ENCODE results near the gene POFUT2.

The POFUT2 gene

GRCh38 chr21:45332415-45332814, 44.7 kb upstream of the POFUT2 start:
- no peak for TF ChIP-seq TAF1 (IDR thresholded peaks at IDR 0.05; ENCODE audit: borderline replicate concordance, insufficient read depth, low read length)
- TF ChIP-seq SIN3A (IDR thresholded peaks at IDR 0.05; ENCODE audit: borderline replicate concordance, insufficient read depth, low read length), result no peak
- no peak for TF ChIP-seq REST (IDR thresholded peaks at IDR 0.05; ENCODE audit: insufficient read depth in 1 of 2, low read depth in 2 of 2, low read length in 2 of 2)
- TF ChIP-seq FOXP2 (optimal IDR thresholded peaks at IDR 0.05; ENCODE audit: borderline replicate concordance, extremely low read depth, extremely low read length, insufficient read depth), result no peak

GRCh38 chr21:45331531-45332147, 43.9 kb upstream of the POFUT2 start:
- TF ChIP-seq FOXP2 (optimal IDR thresholded peaks at IDR 0.05; ENCODE audit: borderline replicate concordance, extremely low read depth, extremely low read length, insufficient read depth), result no peak
- no peak for TF ChIP-seq SIN3A (IDR thresholded peaks at IDR 0.05; ENCODE audit: borderline replicate concordance, insufficient read depth, low read length)
- no peak for TF ChIP-seq POLR2AphosphoS5 (IDR thresholded peaks at IDR 0.05; ENCODE audit: low read depth, low read length)
- TF ChIP-seq REST (IDR thresholded peaks at IDR 0.05; ENCODE audit: insufficient read depth in 1 of 2, low read depth in 2 of 2, low read length in 2 of 2), result no peak

GRCh38 chr21:45330851-45331261, 43.2 kb upstream of the POFUT2 start:
- TF ChIP-seq SIN3A (IDR thresholded peaks at IDR 0.05; ENCODE audit: borderline replicate concordance, insufficient read depth, low read length), result no peak
- no peak for TF ChIP-seq POLR2AphosphoS5 (IDR thresholded peaks at IDR 0.05; ENCODE audit: low read depth, low read length)
- TF ChIP-seq REST (IDR thresholded peaks at IDR 0.05; ENCODE audit: insufficient read depth in 1 of 2, low read depth in 2 of 2, low read length in 2 of 2), result no peak
- no peak for TF ChIP-seq TAF1 (IDR thresholded peaks at IDR 0.05; ENCODE audit: borderline replicate concordance, insufficient read depth, low read length)
- no peak for TF ChIP-seq FOXP2 (optimal IDR thresholded peaks at IDR 0.05; ENCODE audit: borderline replicate concordance, extremely low read depth, extremely low read length, insufficient read depth)

- TF ChIP-seq REST (IDR thresholded peaks at IDR 0.05; ENCODE audit: insufficient read depth in 1 of 2, low read depth in 2 of 2, low read length in 2 of 2) (no peak), FOXP2 (optimal IDR thresholded peaks at IDR 0.05; ENCODE audit: borderline replicate concordance, extremely low read depth, extremely low read length, insufficient read depth) (no peak), SIN3A (IDR thresholded peaks at IDR 0.05; ENCODE audit: borderline replicate concordance, insufficient read depth, low read length) (no peak)
These were observed 42.5 kb upstream of the POFUT2 start for GRCh38 chr21:45330075-45330781.

Measured in PFSK-1 (cell line).